Spleen (tissue), 7 donors: ENCODE results near the gene MT1F.

Source experiments
- CTCF ChIP-seq, 11 experiments: fragments of 200-600 bp in 7 of 11; fragments of 450-650 bp in 4 of 11; sonication (generic) in 4 of 11; IDR thresholded peaks in 8 of 11; conservative IDR thresholded peaks in 3 of 11; 1 replicate in 7 of 11; 2 replicates in 4 of 11; pipeline versions ENCODE4 v1.4.0 to v1.8.0; 2016 to 2021; ENCODE audit warnings: antibody characterized with exemption in 11 of 11, inconsistent platforms in 4 of 11, mild to moderate bottlenecking in 1 of 11
- POLR2A ChIP-seq, 3 donors: fragments of 450-650 bp; IDR thresholded peaks; one replicate each; pipeline ENCODE4 v1.5.1; 2017; ENCODE audit warnings: antibody characterized with exemption in 3 of 3, mild to moderate bottlenecking in 1 of 3
- donor health status: DM: no; HTN: no; CAD: no; lungs with moderate emphysema.
- donor health status: DM: no; HTN: no; CAD: no.
- donor health status: DM: no; HTN: no; CAD: no.

- TF ChIP-seq CTCF (IDR thresholded peaks at IDR 0.05 in 8 of 11, conservative IDR thresholded peaks at IDR 0.05 in 3 of 11) (no peak), POLR2A (IDR thresholded peaks at IDR 0.05) (no peak)
Observed at GRCh38 chr16:56611281-56611833, 46.4 kb upstream of the MT1F start.
